HPDE6-E6E7 (cell line): Measurements from ENCODE around the gene PKNOX2.

ENCODE experiments used
- DNase-seq: peaks from one replicate; pipeline ENCODE4 v3.0.0; 2011; ENCODE audit warnings: missing footprints; ENCODE audit errors: extremely low spot score

Gene PKNOX2

GRCh38 chr11:125164422-125165110 is at the start of gene PKNOX2:
TSS of gene PKNOX2 (plus strand) at chr11:125164751. CDS start at chr11:125351306, 186,555 bp downstream.
- peak; percentile 72 for DNase-seq

GRCh38 chr11:125117429-125117828 is 47.1 kb upstream of the PKNOX2 start:
- no peak for DNase-seq

- DNase-seq, result no peak
Observed at GRCh38 chr11:125123194-125123946, 41.2 kb upstream of the PKNOX2 start.

GRCh38 chr11:125123947-125124617 is 40.5 kb upstream of the PKNOX2 start:
- no peak for DNase-seq

- no peak for DNase-seq
Observed at GRCh38 chr11:125124618-125124992, 39.9 kb upstream of the PKNOX2 start.

GRCh38 chr11:125128450-125128849 is 36.1 kb upstream of the PKNOX2 start:
- no peak for DNase-seq

- no peak for DNase-seq
Observed at GRCh38 chr11:125129316-125129993, 35.1 kb upstream of the PKNOX2 start.

GRCh38 chr11:125132071-125132470 is 32.5 kb upstream of the PKNOX2 start:
- no peak for DNase-seq

GRCh38 chr11:125132596-125132995 is 32.0 kb upstream of the PKNOX2 start:
- no peak for DNase-seq

- DNase-seq, result no peak
Observed at GRCh38 chr11:125136001-125136400, 28.6 kb upstream of the PKNOX2 start.

GRCh38 chr11:125138966-125139365 is 25.6 kb upstream of the PKNOX2 start:
- no peak for DNase-seq

GRCh38 chr11:125139778-125140177 is 24.8 kb upstream of the PKNOX2 start:
- no peak for DNase-seq

GRCh38 chr11:125140233-125140632 is 24.3 kb upstream of the PKNOX2 start:
- no peak for DNase-seq

- DNase-seq, result no peak
Observed at GRCh38 chr11:125141178-125141577, 23.4 kb upstream of the PKNOX2 start.

GRCh38 chr11:125141686-125142535 is 22.6 kb upstream of the PKNOX2 start:
- DNase-seq, result no peak

GRCh38 chr11:125146232-125146631 is 18.3 kb upstream of the PKNOX2 start:
- DNase-seq, result no peak

- DNase-seq, result no peak
Observed at GRCh38 chr11:125147280-125147679, 17.3 kb upstream of the PKNOX2 start.

- no peak for DNase-seq
Observed at GRCh38 chr11:125148011-125148410, 16.5 kb upstream of the PKNOX2 start.

- DNase-seq, result no peak
Observed at GRCh38 chr11:125148743-125149142, 15.8 kb upstream of the PKNOX2 start.

- no peak for DNase-seq
Observed at GRCh38 chr11:125153837-125154236, 10.7 kb upstream of the PKNOX2 start.

- DNase-seq, result no peak
Observed at GRCh38 chr11:125154378-125155099, 10.0 kb upstream of the PKNOX2 start.
